ENCODE results near the gene FXYD3.

FXYD3 gene

GRCh38 chr19:35136231-35136630 is 20.6 kb downstream of the FXYD3 start:
- DNase-seq: no peak
- H3K36me3 Mint-ChIP-seq (ENCODE audit: low read depth): no peaks in the 10 kb centered on the region
- H3K4me3 Mint-ChIP-seq: no peak overlapping the region
- H3K27me3 Mint-ChIP-seq (ENCODE audit: low read depth, poor library complexity): peaks cover 11% of the 10 kb centered on the region
- H3K9me3 Mint-ChIP-seq: no peaks in the 10 kb centered on the region
- no peak overlapping the region for H3K27ac Mint-ChIP-seq
- peaks cover 68% of the 10 kb centered on the region for H3K4me1 Mint-ChIP-seq
- no peak for TF ChIP-seq CTCF (IDR thresholded peaks at IDR 0.05)

GRCh38 chr19:35136977-35137702 is 21.5 kb downstream of the FXYD3 start:
- no peak for DNase-seq
- no peaks in the 10 kb centered on the region for H3K9me3 Mint-ChIP-seq
- no peak for TF ChIP-seq CTCF (IDR thresholded peaks at IDR 0.05)
- peaks cover 20% of the 10 kb centered on the region for H3K27me3 Mint-ChIP-seq (ENCODE audit: low read depth, poor library complexity)
- peaks cover 68% of the 10 kb centered on the region for H3K4me1 Mint-ChIP-seq
- H3K4me3 Mint-ChIP-seq: no peak overlapping the region
- H3K36me3 Mint-ChIP-seq (ENCODE audit: low read depth): no peaks in the 10 kb centered on the region
- no peak overlapping the region for H3K27ac Mint-ChIP-seq

- Mint-ChIP-seq H3K27me3 (ENCODE audit: low read depth, poor library complexity) (peaks cover 29% of the 10 kb centered on the region), H3K27ac (peak within 1 kb of the TSS; percentile 25), H3K4me3 (peak within 1 kb of the TSS; percentile 73), H3K9me3 (no peaks in the 10 kb centered on the region), H3K4me1 (peaks cover 68% of the 10 kb centered on the region), H3K36me3 (ENCODE audit: low read depth) (no peaks in the 10 kb centered on the region)
- TF ChIP-seq CTCF (IDR thresholded peaks at IDR 0.05): no peak
- DNase-seq: no peak
Measured at GRCh38 chr19:35138305-35138892, 22.8 kb downstream of the FXYD3 start, which contains the start of gene FXYD1. Gene FXYD1, plus strand, starts transcription at chr19:35138824. Its CDS starts 1,256 bp downstream, at chr19:35140080.

GRCh38 chr19:35140207-35140961 is 24.8 kb downstream of the FXYD3 start:
- Mint-ChIP-seq H3K27ac (peak overlapping the region; percentile 2), H3K27me3 (ENCODE audit: low read depth, poor library complexity) (peaks cover 49% of the 10 kb centered on the region), H3K9me3 (no peaks in the 10 kb centered on the region), H3K4me3 (peak overlapping the region; percentile 72), H3K36me3 (ENCODE audit: low read depth) (no peaks in the 10 kb centered on the region), H3K4me1 (peaks cover 68% of the 10 kb centered on the region)
- DNase-seq: no peak
- TF ChIP-seq CTCF (IDR thresholded peaks at IDR 0.05): no peak

GRCh38 chr19:35140962-35141836 is 25.6 kb downstream of the FXYD3 start:
- Mint-ChIP-seq H3K4me3 (peak overlapping the region; percentile 72), H3K36me3 (ENCODE audit: low read depth) (no peaks in the 10 kb centered on the region), H3K4me1 (peaks cover 62% of the 10 kb centered on the region), H3K9me3 (no peaks in the 10 kb centered on the region), H3K27me3 (ENCODE audit: low read depth, poor library complexity) (peaks cover 57% of the 10 kb centered on the region), H3K27ac (no peak overlapping the region)
- DNase-seq: peak; percentile 98
- TF ChIP-seq CTCF (IDR thresholded peaks at IDR 0.05): no peak
